Stimulated activated CD4-positive, alpha-beta T cell treated with anti-CD3 and anti-CD28 coated beads, Interleukin-4, amount 100 ng/mL, for 48 hours (primary cell): ENCODE measurements around the gene SLC52A1.

Source experiments
- DNase-seq, 2 donors: peaks; one replicate each; pipeline ENCODE4 v3.0.0-alpha.2; 2020; ENCODE audit warnings: low read depth in 2 of 2

SLC52A1 gene

GRCh38 chr17:4987767-4988567 is 47.3 kb downstream of the SLC52A1 start:
- no peak for DNase-seq

- peak; percentile 84 to 87 for DNase-seq
Observed at GRCh38 chr17:4986951-4987766, 48.1 kb downstream of the SLC52A1 start, which contains the start of gene CAMTA2. Gene CAMTA2, minus strand, starts transcription at chr17:4987675. Its CDS starts 1,453 bp downstream, at chr17:4986222.

GRCh38 chr17:4986403-4986802 is 48.8 kb downstream of the SLC52A1 start:
- DNase-seq, result no peak
